SK-N-SH treated with all-trans-retinoic acid at 6 μM for 48 hours (cell line): ENCODE measurements around the gene LPP.

Source experiments
- BACH2 ChIP-seq: fragments of 250-450 bp; sonication (Bioruptor Pico); IDR thresholded peaks from 2 replicates; pipeline ENCODE4 v1.9.0; 2021; ENCODE audit warnings: mild to moderate bottlenecking, borderline replicate concordance
- SNAI2 ChIP-seq: fragments of 250-450 bp; sonication (Bioruptor Pico); IDR thresholded peaks from 2 replicates; pipeline ENCODE4 v1.5.0; 2020; ENCODE audit warnings: mild to moderate bottlenecking, moderate library complexity
- TOX ChIP-seq: fragments of 250-450 bp; sonication (Bioruptor Pico); IDR thresholded peaks from 2 replicates; pipeline ENCODE4 v1.8.0; 2021; ENCODE audit warnings: mild to moderate bottlenecking, moderate library complexity, borderline replicate concordance
- ZFP30 ChIP-seq: fragments of 450-650 bp; formaldehyde crosslinking; IDR thresholded peaks from 2 replicates; pipeline ENCODE4 v1.5.0; 2022; ENCODE audit warnings: mild to moderate bottlenecking, moderate library complexity
- TF ChIP-seq, protein P1 (sequence below): fragments of 250-450 bp; sonication (Bioruptor Pico); IDR thresholded peaks from 2 replicates; pipeline ENCODE4 v1.8.0; 2020; ENCODE audit warnings: mild to moderate bottlenecking, moderate library complexity, borderline replicate concordance
- TF ChIP-seq, protein P2 (sequence below): fragments of 250-450 bp; sonication (Bioruptor Pico); IDR thresholded peaks from 2 replicates; pipeline ENCODE4 v1.5.0; 2020; ENCODE audit warnings: mild to moderate bottlenecking, moderate library complexity

DNA sequence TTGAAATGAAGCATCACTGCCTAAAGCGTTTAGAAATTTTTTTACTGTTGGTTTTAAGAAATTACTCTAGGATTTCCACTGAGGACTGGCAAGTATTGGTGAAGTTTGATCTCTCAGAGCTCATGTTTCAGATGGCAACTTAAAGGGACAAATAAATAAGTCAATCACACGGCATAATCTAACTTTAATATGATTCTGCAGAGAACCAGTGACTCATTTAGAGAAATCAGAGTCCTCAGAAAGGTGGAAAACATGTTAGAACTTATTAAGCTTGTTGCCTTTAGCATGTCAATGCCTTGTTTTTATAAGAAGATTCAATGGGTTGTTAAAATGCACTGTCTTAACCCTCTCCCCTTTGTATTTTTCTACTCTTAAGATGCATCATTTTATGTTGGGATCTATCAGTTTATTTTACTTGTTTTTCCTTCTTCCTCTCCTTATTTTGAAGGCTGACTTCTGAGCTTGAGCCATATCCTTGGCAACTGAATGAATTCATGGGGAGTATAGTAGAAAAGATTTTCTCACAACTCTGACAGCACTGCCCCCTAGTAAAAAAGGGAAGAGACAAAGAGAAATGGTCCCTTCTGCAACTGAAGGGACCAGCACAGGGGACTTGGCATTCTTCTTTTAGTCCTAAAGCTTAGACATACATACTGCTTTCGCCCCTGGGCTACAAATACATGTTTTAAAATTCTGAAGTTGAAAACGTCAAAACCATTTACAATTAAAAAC, 431.2 kb downstream of the LPP start:
- TF ChIP-seq, protein P1, sequence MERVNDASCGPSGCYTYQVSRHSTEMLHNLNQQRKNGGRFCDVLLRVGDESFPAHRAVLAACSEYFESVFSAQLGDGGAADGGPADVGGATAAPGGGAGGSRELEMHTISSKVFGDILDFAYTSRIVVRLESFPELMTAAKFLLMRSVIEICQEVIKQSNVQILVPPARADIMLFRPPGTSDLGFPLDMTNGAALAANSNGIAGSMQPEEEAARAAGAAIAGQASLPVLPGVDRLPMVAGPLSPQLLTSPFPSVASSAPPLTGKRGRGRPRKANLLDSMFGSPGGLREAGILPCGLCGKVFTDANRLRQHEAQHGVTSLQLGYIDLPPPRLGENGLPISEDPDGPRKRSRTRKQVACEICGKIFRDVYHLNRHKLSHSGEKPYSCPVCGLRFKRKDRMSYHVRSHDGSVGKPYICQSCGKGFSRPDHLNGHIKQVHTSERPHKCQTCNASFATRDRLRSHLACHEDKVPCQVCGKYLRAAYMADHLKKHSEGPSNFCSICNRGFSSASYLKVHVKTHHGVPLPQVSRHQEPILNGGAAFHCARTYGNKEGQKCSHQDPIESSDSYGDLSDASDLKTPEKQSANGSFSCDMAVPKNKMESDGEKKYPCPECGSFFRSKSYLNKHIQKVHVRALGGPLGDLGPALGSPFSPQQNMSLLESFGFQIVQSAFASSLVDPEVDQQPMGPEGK (CRISPR knock-in tag): no peak
- TF ChIP-seq, protein P2, sequence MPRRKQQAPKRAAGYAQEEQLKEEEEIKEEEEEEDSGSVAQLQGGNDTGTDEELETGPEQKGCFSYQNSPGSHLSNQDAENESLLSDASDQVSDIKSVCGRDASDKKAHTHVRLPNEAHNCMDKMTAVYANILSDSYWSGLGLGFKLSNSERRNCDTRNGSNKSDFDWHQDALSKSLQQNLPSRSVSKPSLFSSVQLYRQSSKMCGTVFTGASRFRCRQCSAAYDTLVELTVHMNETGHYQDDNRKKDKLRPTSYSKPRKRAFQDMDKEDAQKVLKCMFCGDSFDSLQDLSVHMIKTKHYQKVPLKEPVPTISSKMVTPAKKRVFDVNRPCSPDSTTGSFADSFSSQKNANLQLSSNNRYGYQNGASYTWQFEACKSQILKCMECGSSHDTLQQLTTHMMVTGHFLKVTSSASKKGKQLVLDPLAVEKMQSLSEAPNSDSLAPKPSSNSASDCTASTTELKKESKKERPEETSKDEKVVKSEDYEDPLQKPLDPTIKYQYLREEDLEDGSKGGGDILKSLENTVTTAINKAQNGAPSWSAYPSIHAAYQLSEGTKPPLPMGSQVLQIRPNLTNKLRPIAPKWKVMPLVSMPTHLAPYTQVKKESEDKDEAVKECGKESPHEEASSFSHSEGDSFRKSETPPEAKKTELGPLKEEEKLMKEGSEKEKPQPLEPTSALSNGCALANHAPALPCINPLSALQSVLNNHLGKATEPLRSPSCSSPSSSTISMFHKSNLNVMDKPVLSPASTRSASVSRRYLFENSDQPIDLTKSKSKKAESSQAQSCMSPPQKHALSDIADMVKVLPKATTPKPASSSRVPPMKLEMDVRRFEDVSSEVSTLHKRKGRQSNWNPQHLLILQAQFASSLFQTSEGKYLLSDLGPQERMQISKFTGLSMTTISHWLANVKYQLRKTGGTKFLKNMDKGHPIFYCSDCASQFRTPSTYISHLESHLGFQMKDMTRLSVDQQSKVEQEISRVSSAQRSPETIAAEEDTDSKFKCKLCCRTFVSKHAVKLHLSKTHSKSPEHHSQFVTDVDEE (CRISPR knock-in tag): no peak
- no peak for TF ChIP-seq TOX
- no peak for TF ChIP-seq SNAI2 (CRISPR knock-in tag)
- no peak for TF ChIP-seq BACH2 (CRISPR knock-in tag)
- TF ChIP-seq ZFP30 (CRISPR knock-in tag): no peak
